HepG2 (cell line): ENCODE data around the gene WDR18. TPM values are rescaled to one million over a fixed set of nuclear protein-coding genes. Genes with fewer than 3 reads are reported as not detected.

Experiments used
- DPF2 ChIP-seq: sonication (generic); formaldehyde crosslinking; IDR thresholded peaks from 2 replicates; pipeline ENCODE4 v1.4.0; 2020; ENCODE audit warnings: mild to moderate bottlenecking, low read depth, missing genetic modification reagents, borderline replicate concordance
- GABPA ChIP-seq, 2 experiments: IDR thresholded peaks; 2 replicates each; pipeline ENCODE4 v1.6.1; 2011 to 2016; ENCODE audit warnings: low read depth in 2 of 2, low read length in 1 of 2, missing biosample characterization in 1 of 2, missing genetic modification characterization in 1 of 2
- IKZF5 ChIP-seq: IDR thresholded peaks from 2 replicates; pipeline ENCODE4 v1.6.1; 2018; ENCODE audit warnings: missing genetic modification reagents, mild to moderate bottlenecking, missing compliant biosample characterization
- KAT2B ChIP-seq: fragments of 150-350 bp; IDR thresholded peaks from 2 replicates; pipeline ENCODE4 v1.6.1; 2014; ENCODE audit warnings: low read depth, low read length, borderline replicate concordance
- MAFF ChIP-seq: IDR thresholded peaks from 2 replicates; pipeline ENCODE4 v1.6.1; 2011; ENCODE audit warnings: low read depth, low read length, improper control_type of control experiment
- PREB ChIP-seq: sonication (generic); formaldehyde crosslinking; IDR thresholded peaks from 2 replicates; pipeline ENCODE4 v1.4.0; 2020; ENCODE audit warnings: missing genetic modification reagents
- SIX1 ChIP-seq: sonication (generic); formaldehyde crosslinking; IDR thresholded peaks from 2 replicates; pipeline ENCODE4 v1.4.0; 2020; ENCODE audit warnings: missing genetic modification reagents, borderline replicate concordance
- SRSF1 ChIP-seq: fragments of 200-400 bp; formaldehyde crosslinking; optimal IDR thresholded peaks from 2 replicates; pipeline ENCODE3; 2017; ENCODE audit warnings: mild to moderate bottlenecking, low read depth, low read length, moderate library complexity
- TBP ChIP-seq: sonication (generic); formaldehyde crosslinking; IDR thresholded peaks from 2 replicates; pipeline ENCODE4 v1.5.0; 2020; ENCODE audit warnings: missing genetic modification reagents
- TBX2 ChIP-seq: sonication (generic); formaldehyde crosslinking; IDR thresholded peaks from 2 replicates; pipeline ENCODE4 v1.5.0; 2020; ENCODE audit warnings: missing genetic modification reagents, mild to moderate bottlenecking, borderline replicate concordance
- THYN1 ChIP-seq: sonication (generic); formaldehyde crosslinking; IDR thresholded peaks from 2 replicates; pipeline ENCODE4 v1.8.1; 2023; ENCODE audit warnings: low read depth, mild to moderate bottlenecking, moderate library complexity, missing genetic modification reagents, borderline replicate concordance
- YEATS4 ChIP-seq: sonication (generic); formaldehyde crosslinking; IDR thresholded peaks from 2 replicates; pipeline ENCODE4 v1.4.0; 2020; ENCODE audit warnings: missing genetic modification reagents, borderline replicate concordance
- ZNF362 ChIP-seq: sonication (generic); formaldehyde crosslinking; IDR thresholded peaks from 2 replicates; pipeline ENCODE4 v1.4.0; 2020; ENCODE audit warnings: missing genetic modification reagents, mild to moderate bottlenecking, borderline replicate concordance
- ZNF773 ChIP-seq: sonication (generic); formaldehyde crosslinking; IDR thresholded peaks from 2 replicates; pipeline ENCODE4 v1.4.0; 2020; ENCODE audit warnings: missing genetic modification reagents, borderline replicate concordance
- ZNF780A ChIP-seq: sonication (generic); formaldehyde crosslinking; IDR thresholded peaks from 2 replicates; pipeline ENCODE4 v1.8.0; 2022; ENCODE audit warnings: mild to moderate bottlenecking, missing genetic modification reagents, moderate library complexity
- ZNF792 ChIP-seq: IDR thresholded peaks from 2 replicates; pipeline ENCODE4 v1.6.1; 2016
- ZSCAN31 ChIP-seq: sonication (generic); formaldehyde crosslinking; IDR thresholded peaks from 2 replicates; pipeline ENCODE4 v1.5.0; 2020; ENCODE audit warnings: low read depth, mild to moderate bottlenecking, missing genetic modification reagents
- polyA plus RNA-seq, 8 experiments: library from polyadenylated mRNA; depleted of rRNA in 3 of 8; stranded (reverse) in 7 of 8; unstranded in 1 of 8; fragments of >200 nt; fragmentation: Illumina TruSeq in 4 of 8; extraction: Trizol in 4 of 8; gene quantifications; 2 replicates each; pipeline versions ENCODE4 v1.2.1 to v1.2.3, GENCODE V29; 2011 to 2016; ENCODE audit warnings: low read depth in 4 of 8, missing spikeins in 1 of 8, mixed read lengths in 1 of 8; ENCODE audit not compliant: insufficient read depth in 1 of 8
- total RNA-seq, 5 experiments: library from RNA; depleted of rRNA; stranded (reverse); fragments of >200 nt; fragmentation: Illumina TruSeq; extraction: Trizol; gene quantifications; 2 replicates each; pipeline ENCODE4 v1.2.3, GENCODE V29; 2016; ENCODE audit warnings: low read depth in 1 of 5
- TF ChIP-seq, protein P1 (sequence below), 2 experiments: sonication (generic) in 1 of 2; formaldehyde crosslinking in 1 of 2; IDR thresholded peaks; 2 replicates each; pipeline versions ENCODE4 v1.4.0 to v1.6.1; 2018 to 2020; ENCODE audit warnings: missing genetic modification reagents in 2 of 2, borderline replicate concordance in 1 of 2, low read depth in 1 of 2, mild to moderate bottlenecking in 1 of 2, missing biosample characterization in 1 of 2
- TF ChIP-seq, protein P2 (sequence below), 2 experiments: fragments of 450-650 bp in 1 of 2; sonication (generic) in 1 of 2; formaldehyde crosslinking; IDR thresholded peaks; 2 replicates each; pipeline versions ENCODE4 v1.5.0 to v1.8.0; 2020 to 2022; ENCODE audit warnings: mild to moderate bottlenecking in 1 of 2, missing genetic modification reagents in 1 of 2
- TF ChIP-seq, protein P3 (sequence below): sonication (generic); formaldehyde crosslinking; IDR thresholded peaks from 2 replicates; pipeline ENCODE4 v1.5.0; 2020; ENCODE audit warnings: missing genetic modification reagents

Gene WDR18
- total and polyA plus RNA-seq, 2 of the 13 experiments (the other 11 are each of a cell fraction or from before 2014, with no cell fraction given): 36.4 to 47.6 TPM

- no peak for TF ChIP-seq YEATS4 (CRISPR knock-in tag)
- no peak for TF ChIP-seq PREB
- no peak for TF ChIP-seq IKZF5 (CRISPR knock-in tag)
- TF ChIP-seq DPF2 (CRISPR knock-in tag): no peak
- peak; percentile 52 for TF ChIP-seq TBX2 (CRISPR knock-in tag)
- TF ChIP-seq GABPA (IDR thresholded peaks at IDR 0.05; ENCODE audit: low read depth, low read length): no peak
- no peak for TF ChIP-seq GABPA (CRISPR knock-in tag; IDR thresholded peaks at IDR 0.05; ENCODE audit: low read depth)
- TF ChIP-seq ZNF773 (CRISPR knock-in tag): no peak
- no peak for TF ChIP-seq SIX1
- TF ChIP-seq, protein P1, sequence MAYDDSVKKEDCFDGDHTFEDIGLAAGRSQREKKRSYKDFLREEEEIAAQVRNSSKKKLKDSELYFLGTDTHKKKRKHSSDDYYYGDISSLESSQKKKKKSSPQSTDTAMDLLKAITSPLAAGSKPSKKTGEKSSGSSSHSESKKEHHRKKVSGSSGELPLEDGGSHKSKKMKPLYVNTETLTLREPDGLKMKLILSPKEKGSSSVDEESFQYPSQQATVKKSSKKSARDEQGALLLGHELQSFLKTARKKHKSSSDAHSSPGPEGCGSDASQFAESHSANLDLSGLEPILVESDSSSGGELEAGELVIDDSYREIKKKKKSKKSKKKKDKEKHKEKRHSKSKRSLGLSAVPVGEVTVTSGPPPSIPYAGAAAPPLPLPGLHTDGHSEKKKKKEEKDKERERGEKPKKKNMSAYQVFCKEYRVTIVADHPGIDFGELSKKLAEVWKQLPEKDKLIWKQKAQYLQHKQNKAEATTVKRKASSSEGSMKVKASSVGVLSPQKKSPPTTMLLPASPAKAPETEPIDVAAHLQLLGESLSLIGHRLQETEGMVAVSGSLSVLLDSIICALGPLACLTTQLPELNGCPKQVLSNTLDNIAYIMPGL (CRISPR knock-in tag; IDR thresholded peaks at IDR 0.05; ENCODE audit: borderline replicate concordance in 1 of 2, low read depth in 1 of 2): peak; percentile 72 to 79; a peak in 2 of 4 replicates
- TF ChIP-seq MAFF: no peak
- TF ChIP-seq, protein P2, sequence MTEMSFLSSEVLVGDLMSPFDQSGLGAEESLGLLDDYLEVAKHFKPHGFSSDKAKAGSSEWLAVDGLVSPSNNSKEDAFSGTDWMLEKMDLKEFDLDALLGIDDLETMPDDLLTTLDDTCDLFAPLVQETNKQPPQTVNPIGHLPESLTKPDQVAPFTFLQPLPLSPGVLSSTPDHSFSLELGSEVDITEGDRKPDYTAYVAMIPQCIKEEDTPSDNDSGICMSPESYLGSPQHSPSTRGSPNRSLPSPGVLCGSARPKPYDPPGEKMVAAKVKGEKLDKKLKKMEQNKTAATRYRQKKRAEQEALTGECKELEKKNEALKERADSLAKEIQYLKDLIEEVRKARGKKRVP (CRISPR knock-in tag; IDR thresholded peaks at IDR 0.05): no peak
- TF ChIP-seq KAT2B: no peak
- TF ChIP-seq TBP (CRISPR knock-in tag): no peak
- TF ChIP-seq SRSF1: peak; percentile 1
- TF ChIP-seq ZNF362 (CRISPR knock-in tag): no peak; the same call in 1 of the 2 replicates
- TF ChIP-seq, protein P3, sequence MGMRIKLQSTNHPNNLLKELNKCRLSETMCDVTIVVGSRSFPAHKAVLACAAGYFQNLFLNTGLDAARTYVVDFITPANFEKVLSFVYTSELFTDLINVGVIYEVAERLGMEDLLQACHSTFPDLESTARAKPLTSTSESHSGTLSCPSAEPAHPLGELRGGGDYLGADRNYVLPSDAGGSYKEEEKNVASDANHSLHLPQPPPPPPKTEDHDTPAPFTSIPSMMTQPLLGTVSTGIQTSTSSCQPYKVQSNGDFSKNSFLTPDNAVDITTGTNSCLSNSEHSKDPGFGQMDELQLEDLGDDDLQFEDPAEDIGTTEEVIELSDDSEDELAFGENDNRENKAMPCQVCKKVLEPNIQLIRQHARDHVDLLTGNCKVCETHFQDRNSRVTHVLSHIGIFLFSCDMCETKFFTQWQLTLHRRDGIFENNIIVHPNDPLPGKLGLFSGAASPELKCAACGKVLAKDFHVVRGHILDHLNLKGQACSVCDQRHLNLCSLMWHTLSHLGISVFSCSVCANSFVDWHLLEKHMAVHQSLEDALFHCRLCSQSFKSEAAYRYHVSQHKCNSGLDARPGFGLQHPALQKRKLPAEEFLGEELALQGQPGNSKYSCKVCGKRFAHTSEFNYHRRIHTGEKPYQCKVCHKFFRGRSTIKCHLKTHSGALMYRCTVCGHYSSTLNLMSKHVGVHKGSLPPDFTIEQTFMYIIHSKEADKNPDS (CRISPR knock-in tag): no peak
- TF ChIP-seq ZSCAN31 (CRISPR knock-in tag): 0 out of 2 replicates have a peak, but pooled peaks have one; percentile 72
- TF ChIP-seq ZNF792 (CRISPR knock-in tag): no peak
- no peak for TF ChIP-seq THYN1
- no peak for TF ChIP-seq ZNF780A (CRISPR knock-in tag)
Measured at GRCh38 chr19:982567-983170, 1.5 kb upstream of the WDR18 start (continued).
